Hepatocyte (in vitro differentiated cells): ENCODE data around the gene PRSS22.

Experiments used
- CTCF ChIP-seq: fragments of 200-600 bp; sonication (generic); IDR thresholded peaks from 2 replicates; pipeline ENCODE4 v1.5.1; 2016; ENCODE audit warnings: antibody characterized with exemption, mild to moderate bottlenecking; ENCODE audit not compliant: poor library complexity
- EZH2 ChIP-seq: fragments of 200-600 bp; sonication (generic); IDR thresholded peaks from 2 replicates; pipeline ENCODE4 v1.6.1; 2016; ENCODE audit warnings: antibody characterized with exemption, mild to moderate bottlenecking, borderline replicate concordance
- EZH2phosphoT487 ChIP-seq: fragments of 200-600 bp; sonication (generic); IDR thresholded peaks from one replicate; pipeline ENCODE4 v1.6.1; 2018; ENCODE audit warnings: antibody characterized with exemption, mild to moderate bottlenecking, low read depth, moderate library complexity; ENCODE audit not compliant: unreplicated experiment, severe bottlenecking

- TF ChIP-seq CTCF: no peak
- no peak for TF ChIP-seq EZH2
- no peak for TF ChIP-seq EZH2phosphoT487
Observed at GRCh38 chr16:2902337-2903130, 44.6 kb upstream of the PRSS22 start.
